Activated CD4-positive, CD25-positive, alpha-beta regulatory T cell (primary cell): Measurements from ENCODE around the gene SLC22A7.

Source experiments
- DNase-seq, 4 experiments: peaks; one replicate each; lab custom pipeline; 2025; lab: John Stamatoyannopoulos, UW

Gene SLC22A7

DNA sequence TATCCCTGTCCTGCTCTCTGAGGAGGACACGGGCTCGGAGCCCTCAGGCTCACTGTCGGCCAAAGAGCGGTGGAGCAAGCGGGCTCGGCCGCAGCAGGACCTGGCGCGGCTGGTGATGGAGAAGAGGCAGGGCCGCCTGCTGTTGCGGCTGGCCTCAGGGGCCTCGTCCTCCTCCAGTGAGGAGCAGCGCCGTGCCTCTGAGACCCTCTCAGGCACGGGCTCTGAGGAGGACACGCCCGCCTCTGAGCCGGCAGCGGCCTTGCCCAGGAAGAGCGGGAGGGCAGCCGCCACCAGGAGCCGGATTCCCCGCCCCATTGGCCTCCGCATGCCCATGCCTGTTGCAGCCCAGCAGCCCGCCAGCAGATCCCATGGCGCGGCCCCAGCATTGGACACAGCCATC, 14.2 kb upstream of the SLC22A7 start:
- no peak for DNase-seq

DNA sequence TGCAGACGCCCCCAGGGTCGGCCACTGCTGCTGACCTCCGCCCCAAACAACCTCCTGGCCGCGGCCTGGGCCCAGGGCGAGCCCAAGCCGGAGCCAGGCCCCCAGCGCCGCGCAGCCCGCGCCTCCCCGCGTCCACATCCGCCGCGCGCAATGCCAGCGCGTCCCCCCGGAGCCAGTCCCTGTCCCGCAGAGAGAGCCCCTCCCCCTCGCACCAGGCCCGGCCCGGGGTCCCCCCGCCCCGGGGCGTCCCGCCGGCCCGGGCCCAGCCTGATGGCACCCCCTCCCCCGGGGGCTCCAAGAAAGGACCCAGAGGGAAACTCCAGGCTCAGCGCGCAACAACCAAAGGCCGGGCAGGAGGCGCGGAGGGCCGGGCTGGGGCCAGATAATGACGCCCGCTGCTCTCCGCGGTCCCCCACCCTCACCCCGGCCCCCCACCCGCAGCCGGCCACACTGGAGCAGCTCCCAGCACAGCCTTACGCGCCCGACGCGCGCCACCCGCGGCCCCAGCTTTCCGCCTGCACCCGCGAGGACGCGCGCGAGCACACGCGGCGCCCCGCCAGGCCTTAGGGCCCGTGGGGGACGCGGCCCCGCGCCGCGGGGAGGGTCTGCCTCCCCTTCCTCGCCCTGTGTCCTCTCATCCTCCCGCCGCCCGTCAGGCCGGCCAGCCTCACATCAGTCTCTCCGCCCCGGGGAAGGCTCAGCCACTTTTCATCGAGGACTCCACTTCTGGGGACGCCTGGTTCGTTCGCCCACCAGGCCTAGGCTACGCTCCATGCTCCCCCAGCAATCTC, 12.9 kb upstream of the SLC22A7 start:
- DNase-seq, result no peak

DNA sequence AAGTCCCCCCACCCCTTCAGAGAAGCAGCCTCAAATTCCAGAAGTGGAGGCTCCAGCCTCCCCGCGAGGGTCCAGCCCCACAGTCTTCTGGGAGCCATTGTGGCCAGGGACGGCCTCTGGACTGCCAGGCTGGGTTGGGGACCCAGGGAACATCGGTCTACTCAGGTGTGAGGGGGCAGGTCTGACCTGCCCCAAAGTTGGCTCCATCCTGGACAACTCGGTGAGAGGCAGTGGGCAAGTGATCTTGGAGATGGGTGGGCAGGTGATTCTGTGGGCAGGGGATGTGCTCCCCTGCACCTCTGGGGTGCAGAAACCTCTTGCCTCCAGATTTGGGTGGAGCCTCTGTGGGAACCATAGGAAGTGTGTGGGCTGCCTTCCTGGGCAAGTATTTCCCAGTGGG, 12.2 kb upstream of the SLC22A7 start:
- no peak for DNase-seq

DNA sequence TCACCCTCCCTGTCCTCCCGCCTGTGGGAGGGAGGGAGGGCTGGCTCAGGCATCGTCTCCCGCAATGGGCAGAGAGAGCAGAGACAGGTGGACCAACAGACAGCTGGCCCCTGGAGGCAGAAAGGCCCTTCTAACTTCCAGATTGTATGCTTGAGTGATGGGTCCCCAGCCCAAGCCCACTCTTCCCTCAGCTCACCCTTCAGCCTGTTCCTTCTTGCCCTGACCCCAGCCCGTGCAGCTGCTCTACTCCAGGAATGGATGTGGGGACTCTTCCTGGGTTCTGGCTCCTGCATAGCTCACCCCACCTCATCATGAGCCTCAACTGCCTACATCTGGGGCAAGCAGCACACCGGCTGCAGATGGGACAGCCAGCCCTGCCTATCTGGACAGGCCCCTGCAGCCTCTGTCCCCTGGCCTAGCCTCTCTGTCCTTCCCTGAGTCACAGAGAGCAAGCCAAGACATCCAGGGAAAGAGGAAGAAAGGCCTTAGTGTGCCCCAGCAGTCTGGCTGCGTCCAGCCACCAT, 11.5 kb upstream of the SLC22A7 start:
- no peak for DNase-seq

DNA sequence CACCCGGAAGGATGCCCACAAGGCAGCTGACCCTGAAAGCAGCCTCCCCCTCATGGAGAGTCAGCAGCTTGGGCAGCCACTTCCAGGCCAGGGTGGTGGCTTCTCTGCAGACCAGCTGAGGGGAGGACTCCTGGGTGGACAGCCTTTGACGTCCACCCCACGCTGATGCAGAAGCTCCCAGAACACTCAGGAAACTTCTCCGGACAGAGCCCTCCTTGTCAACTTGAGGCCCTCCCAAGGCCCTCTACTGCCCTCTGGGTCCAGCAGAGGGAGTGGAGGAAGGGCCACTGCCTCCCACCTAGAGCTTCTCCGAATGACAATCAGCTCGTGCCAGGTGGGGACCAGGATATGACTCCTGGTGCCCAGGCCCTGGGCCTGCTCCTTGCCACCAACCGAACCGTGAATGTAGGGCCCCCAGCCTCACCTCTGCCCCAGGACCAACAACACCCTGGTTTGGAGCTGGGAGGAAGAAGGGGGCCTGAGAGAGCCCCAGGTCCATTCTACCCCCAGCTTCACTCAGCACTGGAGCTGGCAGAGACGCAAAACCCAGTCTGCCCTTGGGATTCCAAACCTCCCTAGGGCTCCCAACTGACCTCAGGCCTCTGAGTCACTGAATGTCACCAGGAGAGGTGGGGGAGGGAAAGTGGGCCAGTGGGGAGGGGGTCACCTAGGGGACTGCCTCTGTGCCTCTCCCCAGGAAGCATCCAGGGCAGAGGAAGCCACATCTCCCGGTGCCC, 10.9 kb upstream of the SLC22A7 start:
- DNase-seq, result no peak

DNA sequence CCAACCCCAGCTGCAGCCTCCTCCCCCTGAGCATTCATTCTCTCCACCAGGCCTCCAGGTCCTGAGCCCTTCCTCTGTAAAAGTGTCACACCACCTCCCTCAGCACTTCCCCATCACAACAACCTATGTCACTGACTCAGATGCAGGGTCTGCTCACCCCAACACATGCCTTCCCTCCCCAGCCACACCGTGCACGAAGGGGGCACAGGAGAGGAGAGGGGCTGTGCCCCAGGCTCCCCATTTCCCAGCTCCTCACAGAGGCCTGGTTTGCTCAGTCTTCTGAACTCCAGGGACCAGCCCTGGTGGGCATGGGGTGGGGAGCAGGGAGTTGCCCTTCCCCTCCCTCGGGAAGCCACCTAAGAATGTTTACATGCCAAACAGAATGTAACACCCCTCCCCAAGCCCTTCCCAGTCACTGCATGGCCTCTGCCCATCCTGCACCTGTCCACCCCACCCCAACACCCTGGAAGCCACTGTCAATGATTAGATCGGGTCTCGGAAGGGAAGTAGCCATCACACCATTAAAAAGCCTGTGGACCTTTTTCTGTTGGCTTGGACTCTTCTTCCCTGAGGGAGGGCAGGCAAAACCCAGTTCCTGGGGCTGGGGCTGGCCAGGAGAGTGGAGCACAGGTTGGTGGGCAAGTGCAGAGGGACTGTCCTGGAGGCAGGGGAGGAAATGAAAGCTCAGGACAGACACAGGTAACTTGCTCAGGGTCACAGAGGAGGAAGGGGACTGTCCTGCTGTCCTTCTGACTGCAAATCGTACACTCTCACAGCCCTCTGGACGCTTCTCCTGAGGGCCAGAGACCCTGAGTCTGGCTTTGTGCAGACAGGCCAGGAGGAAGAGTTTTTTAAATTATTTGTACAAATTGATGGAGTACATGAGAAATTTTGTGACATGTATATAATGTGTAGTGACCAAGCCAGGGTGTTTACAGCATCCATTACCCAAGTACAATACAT, 10.1 kb upstream of the SLC22A7 start:
- no peak for DNase-seq

DNA sequence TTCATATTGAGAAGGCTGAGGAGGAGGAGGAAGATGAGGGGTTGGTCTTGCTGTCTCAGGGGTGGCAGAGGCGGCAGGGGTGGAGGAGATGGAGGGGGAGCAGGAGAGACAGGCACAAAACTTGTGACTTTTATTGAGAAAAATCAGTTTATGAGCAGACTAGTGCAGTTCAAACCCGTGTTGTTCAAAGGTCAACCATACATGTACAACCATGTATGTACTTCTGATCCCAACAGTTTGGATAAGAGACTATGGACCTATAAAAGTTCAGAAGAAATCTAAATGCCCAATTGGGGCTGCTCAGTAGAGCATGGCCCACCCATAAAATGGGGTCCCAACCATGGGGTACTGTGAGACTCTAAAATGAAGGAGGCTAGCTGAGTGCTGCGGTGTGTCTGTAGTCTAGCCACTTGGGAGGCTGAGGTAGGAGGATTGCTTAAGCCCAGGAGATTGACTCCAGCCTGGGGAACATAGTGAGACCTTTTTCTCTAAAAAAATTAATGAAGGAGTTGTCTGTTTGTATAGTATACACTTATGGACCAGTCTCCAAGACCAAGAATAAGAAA, 7.6 kb upstream of the SLC22A7 start:
- DNase-seq, result no peak

DNA sequence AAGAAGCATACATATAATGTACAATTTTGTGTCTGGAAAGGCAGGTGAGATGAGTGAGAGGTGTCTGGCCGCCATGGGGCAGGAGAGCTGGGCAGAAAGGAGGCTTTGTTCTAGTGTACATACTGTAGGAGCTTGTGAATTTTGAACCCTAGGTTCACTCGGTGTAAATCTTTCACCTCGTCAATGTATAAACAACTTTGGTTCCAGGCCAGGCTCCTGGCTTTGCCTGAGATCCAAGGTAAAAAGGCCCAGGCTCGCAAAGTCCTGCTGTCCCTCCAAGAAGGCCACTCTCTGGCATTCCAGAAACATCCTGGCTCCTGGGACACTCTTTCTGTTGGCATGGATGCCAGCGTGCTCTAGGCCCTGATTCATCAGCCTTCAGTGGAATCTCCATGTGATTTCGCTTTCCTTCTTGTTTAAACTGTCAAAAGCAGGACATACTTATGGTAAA, 7.1 kb upstream of the SLC22A7 start:
- no peak for DNase-seq

DNA sequence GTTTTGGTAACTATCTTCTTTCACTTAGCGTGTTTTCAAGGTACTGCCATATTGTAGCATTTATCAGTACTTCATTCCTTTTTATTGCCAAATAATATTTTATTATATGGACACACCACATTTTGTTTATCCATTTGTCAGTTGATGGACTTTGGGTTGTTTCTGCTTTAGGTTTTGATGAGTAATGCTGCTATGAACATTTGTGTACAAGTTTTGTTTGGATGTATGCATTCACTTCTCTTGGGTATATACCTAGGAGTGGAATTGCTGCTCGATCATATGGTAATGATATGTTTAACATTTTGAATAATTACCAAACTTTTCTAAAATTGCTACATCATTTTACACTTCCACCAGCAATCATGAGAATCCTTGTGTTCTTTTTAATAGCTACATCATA, 6.4 kb upstream of the SLC22A7 start:
- DNase-seq, result no peak

DNA sequence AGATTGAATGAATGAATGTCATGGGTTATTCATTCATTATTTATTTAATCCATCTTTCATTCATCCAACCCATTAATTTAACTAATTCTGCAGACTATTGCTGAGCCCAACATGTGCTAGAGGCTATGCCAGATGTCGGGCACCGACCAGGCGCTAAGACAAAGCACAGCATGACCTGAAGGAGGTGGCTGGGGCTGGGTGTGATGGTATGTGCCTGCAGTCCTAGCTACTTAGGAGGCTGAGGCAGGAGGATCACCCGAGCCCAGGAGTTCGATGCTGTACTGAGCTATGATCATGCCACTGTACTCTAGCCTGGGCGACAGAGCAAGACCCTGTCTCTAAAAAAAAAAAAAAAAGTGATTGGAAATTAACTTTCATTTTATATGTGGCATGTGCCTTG, 5.7 kb upstream of the SLC22A7 start:
- no peak for DNase-seq

DNA sequence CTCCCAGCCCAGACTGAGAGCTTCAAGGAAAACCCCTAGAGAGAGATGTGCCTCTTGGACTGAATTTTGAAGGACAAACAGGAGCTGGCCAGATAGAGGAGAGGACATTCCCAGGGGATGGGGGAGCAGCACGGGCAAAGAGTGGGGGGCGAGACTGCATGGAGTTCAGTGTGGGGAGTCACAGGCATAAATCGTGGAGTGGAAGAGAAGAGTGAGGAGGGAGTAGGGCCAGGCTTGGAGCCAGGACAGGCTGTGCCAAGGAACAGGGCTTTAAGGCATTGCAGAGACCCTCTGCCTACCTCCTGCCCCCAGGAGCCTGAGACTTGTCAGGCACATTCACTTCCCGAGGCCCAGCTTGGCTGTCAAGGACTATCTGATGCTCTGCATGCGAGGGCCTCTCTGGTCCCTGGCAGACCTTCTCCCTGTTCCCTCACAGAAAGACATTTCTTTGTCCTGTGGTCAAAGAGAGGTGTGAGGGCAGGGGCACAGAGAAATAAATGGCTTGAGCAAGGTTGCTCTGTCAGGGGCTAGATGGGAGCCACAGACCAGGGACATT, 5.2 kb upstream of the SLC22A7 start:
- DNase-seq, result no peak

DNA sequence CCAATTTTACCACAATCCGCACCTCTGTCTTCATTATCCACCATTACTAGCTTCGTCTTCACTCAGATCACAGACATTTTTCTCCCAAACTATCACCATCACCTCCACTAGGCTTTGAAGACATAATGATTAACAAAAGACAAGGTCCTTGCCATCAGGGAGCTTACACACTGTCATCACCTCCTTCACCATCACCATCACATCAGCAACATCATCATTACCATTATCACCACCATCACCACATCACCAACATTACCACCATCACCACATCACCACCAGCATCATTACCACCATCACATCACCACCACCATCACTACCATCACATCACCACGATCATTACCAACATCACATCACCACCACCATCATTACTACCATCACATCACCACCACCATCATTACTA, 4.4 kb upstream of the SLC22A7 start:
- DNase-seq, result no peak

DNA sequence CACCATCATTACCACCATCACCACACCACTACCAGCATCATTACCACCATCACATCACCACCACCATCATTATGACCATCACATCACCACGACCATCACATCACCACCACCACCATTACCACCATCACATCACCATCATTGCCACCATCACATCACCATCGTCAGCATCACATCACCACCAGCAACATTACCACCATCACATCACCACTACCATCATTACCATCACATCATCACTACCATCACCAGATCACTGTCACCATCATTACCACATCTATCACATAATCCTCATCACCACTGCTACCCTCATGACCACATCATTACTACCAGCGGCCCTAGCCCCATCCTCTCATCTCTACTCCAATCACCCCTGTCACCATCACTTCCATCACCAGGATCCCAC, 3.5 kb upstream of the SLC22A7 start:
- DNase-seq, result no peak

DNA sequence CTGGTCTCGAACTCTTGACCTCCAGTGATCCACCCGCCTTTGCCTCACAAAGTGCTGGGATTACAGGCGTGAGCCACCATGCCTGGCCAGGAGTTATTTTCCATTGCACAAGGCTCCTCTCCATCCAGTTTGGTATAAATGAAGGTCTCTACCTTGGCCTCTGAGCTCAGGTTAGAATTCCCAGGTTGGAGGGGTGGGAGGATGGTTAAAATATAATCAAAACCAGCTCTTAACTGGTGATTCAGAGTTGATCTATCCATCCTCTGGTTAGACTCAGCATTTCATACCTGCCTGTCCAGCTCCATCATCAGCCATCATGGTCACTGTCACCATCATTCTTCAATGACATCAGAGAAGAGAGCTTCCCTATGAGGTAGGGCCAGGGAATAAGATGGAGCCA, 2.6 kb upstream of the SLC22A7 start:
- no peak for DNase-seq

DNA sequence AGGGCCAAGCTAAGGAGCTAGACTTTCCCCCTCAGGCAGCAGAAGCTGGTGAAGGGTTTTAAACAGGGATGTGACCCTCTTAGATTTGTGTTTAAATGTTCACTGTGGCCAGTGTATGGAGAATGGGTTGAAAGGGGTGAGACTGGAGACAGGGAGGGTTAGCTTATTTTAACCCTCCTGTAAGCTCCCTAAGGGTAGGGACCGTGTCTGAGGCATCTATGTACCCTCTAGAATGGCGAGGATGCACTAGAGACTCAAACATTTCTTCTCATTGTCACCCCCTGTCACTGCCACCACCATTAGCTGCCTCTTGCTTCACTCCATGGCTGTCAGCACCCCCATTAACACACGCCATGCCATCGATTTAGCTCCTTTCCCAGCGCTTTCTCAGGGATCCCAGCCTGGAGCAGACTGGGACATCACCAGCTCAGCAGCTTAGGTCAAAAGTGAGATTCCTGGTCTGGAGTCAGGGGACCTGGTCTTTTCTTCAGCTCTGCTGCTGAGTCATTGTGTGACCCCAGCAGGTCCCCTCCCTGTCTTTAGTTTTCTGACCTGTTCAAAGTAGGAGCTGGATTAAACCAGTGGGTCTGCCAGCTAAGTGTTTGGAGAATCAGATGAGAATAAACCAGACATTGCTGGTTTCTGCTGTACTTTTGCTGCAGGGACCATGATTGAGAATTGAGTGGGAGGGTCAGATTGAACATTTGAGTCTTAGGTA, 1.1 kb upstream of the SLC22A7 start:
- DNase-seq, result no peak

DNA sequence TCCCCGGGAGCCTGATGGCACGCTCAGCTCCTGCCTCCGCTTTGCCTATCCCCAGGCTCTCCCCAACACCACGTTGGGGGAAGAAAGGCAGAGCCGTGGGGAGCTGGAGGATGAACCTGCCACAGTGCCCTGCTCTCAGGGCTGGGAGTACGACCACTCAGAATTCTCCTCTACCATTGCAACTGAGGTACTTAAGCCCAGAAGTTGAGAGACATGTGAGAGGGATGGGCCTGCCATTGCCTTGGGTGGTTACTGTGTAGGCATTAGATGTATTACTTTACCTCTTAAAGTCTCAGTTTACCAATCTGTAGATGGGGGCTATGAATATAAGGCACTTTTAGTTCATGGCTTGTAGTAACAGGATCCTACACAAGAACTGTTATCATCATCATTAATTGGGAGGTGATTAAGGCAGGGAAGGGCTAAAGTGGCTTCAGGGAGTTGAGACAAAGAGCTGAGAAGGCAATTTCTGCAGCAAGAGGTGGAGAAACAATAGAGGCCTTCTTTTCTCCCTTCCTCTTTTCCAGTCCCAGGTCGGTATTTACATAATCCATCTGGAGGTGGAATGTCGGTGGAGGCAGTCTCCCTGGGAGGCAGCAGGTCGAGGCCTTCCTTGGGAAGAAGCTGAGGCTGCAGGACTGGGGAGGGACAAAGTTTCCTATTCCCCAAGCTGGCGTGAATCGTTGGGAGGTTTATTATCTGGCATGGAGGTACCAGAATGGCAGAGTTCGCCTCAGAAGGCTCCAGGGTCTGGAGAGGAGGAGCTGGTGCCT, 691 bp downstream of the SLC22A7 start:
- DNase-seq, result no peak

DNA sequence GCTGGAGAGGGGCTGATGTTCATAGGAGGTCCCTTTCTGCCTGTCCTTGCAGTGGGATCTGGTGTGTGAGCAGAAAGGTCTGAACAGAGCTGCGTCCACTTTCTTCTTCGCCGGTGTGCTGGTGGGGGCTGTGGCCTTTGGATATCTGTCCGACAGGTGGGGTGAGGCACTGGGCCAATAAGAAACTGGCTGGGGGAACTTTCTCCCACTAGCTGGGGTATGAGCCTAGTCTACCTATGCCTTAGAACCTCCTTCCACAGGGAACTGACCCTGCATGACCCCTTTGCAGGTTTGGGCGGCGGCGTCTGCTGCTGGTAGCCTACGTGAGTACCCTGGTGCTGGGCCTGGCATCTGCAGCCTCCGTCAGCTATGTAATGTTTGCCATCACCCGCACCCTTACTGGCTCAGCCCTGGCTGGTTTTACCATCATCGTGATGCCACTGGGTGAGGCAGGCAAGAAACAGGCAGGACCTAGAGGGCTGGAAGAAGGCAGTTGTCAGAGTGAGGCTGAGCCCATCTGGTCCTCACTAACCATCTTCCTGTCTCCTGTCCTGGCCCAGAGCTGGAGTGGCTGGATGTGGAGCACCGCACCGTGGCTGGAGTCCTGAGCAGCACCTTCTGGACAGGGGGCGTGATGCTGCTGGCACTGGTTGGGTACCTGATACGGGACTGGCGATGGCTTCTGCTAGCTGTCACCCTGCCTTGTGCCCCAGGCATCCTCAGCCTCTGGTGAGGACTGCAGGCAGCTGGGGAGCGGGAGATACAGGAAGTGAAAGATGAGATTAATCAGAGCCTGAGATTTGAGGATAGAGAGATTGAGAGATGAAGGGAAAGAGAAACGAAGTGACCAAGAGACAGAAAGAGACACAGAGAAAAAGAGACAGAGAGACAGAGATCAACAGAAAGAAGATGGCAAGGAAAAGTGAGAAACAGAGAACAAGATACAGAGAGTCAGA, 1.6 kb downstream of the SLC22A7 start:
- DNase-seq, result no peak

DNA sequence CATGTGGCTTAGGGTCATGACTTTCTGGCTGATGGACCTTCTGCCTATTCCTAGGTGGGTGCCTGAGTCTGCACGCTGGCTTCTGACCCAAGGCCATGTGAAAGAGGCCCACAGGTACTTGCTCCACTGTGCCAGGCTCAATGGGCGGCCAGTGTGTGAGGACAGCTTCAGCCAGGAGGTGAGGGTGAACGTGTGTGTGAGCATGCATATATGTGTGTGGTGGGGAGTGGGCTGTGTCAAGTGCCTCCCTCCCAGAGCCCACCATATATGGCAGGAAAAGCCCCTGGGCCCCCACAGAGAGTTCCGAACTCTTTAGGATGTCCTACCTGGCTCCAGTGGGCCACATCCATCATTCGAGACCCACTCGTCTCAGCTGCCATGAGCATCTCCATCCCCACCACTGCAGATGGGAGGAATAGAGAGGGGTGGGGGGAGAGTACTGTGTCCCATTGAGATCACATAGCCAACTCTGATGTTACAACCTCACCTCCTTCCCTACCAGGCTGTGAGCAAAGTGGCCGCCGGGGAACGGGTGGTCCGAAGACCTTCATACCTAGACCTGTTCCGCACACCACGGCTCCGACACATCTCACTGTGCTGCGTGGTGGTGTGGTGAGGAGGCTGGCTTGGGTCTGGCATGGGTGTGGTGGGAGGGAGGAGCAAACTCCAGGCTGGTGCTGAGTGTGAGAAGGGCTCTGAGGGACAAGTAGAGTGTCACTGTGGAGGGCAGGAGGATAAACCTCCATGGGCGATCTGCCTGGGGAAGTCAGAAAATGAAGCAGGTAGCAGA, 3.2 kb downstream of the SLC22A7 start:
- DNase-seq, result no peak
